ENCODE measurements around the gene DIS3L2. TPM values are rescaled to one million over a fixed set of nuclear protein-coding genes. Genes with fewer than 3 reads are reported as not detected.
"Not testable (repeated sequence)": the region's sequence is repeated elsewhere in the genome, so short reads cannot be mapped to it uniquely, and the experiment has no call there.

Gene DIS3L2
- total RNA-seq, 1 donor from 2014 or later = 46.5 TPM

- intact Hi-C loops (cut with DNase I) = no loop called here
- ATAC-seq = peak; percentile 70
- DNase-seq (ENCODE audit: low spot score) = no peak
These were observed 67.1 kb downstream of the DIS3L2 start for GRCh38 chr2:232028631-232029030.

DNA sequence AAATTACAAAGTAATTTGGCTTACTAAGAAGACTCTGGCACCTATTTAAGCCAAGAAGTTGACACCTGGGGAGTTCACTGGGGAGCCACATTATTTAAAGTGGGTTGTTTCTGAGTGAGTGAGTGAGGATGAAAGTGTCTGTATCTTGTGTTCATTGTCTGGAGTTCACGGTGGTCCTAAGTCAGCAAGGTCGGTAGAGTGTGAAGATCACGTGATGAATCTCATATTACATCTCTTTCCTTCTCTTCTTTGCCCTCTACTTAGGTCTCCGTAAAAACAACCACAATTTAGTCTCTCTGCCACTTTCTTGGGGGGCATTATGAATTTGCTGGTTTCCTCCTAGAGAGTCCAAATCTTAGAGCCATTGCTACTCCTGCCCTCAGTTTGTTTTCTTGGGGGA lies 67.8 kb downstream of the DIS3L2 start:
- intact Hi-C loops (cut with DNase I) = no loop called here

DNA sequence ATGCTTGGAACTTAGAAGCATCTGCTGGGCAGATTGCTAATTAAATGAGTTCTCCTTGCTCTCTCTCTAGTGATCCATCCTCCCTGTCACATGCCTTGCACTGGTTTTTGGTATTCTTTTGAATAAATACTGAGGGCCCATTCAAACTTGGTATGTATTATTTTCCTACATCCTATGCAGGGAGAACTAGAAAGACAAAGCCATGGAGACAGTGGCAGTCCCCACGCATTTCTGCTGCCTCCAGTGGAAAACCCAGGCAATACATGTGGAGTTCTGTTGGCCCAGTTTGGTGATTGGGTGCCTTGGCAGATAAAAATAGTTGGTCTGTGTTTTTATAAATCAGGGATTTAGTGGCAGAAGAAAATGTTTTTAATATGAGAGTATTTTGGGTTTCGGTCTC lies 68.7 kb downstream of the DIS3L2 start:
- intact Hi-C loops (cut with DNase I) = no loop called here
- ATAC-seq (no peak), DNase-seq (ENCODE audit: low spot score) (no peak)

More for the DNA sequence above, 67.8 kb downstream of the DIS3L2 start:
- DNase-seq (ENCODE audit: low spot score) (no peak), ATAC-seq (no peak)

DNA sequence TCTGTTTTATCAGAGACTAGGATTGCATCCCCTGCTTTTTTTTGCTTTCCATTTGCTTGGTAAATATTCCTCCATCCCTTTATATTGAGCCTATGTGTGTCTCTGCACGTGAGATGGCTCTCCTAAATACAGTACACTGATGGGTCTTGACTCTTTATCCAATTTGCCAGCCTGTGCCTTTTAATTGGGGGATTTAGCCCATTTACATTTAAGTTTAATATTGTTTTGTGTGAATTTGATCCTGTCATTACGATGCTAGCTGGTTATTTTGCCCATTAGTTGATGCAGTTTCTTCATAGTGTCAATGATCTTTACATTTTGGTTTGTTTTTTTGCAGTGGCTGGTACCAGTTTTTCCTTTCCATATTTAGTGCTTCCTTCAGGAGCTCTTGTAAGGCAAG lies 73.8 kb downstream of the DIS3L2 start:
- DNase-seq (ENCODE audit: low spot score); ATAC-seq; intact Hi-C loops (cut with DNase I): not testable (repeated sequence)

DNA sequence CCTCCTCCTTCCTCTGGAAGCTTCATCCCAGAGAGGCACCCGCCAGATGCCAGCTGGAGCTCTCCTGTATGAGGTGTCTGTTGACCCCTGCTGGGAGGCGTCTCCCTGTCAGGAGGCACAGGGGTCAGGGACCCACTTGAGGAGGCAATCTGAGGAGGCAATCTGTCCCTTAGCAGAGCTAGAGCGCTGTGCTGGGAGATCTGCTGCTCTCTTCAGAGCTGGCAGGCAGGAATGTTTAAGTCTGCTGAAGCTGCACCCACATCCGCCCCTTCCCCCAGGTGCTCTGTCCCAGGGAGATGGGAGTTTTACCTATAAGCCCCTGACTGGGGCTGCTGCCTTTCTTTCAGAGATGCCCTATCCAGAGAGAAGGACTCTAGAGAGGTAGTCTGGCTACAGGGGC lies 75.4 kb downstream of the DIS3L2 start:
- intact Hi-C loops (cut with DNase I); DNase-seq (ENCODE audit: low spot score); ATAC-seq: not testable (repeated sequence)

GRCh38 chr2:232038251-232038880 lies 76.9 kb downstream of the DIS3L2 start:
- DNase-seq (ENCODE audit: low spot score) (no peak), ATAC-seq (no peak)
- intact Hi-C loops (cut with DNase I) = no loop called here

DNA sequence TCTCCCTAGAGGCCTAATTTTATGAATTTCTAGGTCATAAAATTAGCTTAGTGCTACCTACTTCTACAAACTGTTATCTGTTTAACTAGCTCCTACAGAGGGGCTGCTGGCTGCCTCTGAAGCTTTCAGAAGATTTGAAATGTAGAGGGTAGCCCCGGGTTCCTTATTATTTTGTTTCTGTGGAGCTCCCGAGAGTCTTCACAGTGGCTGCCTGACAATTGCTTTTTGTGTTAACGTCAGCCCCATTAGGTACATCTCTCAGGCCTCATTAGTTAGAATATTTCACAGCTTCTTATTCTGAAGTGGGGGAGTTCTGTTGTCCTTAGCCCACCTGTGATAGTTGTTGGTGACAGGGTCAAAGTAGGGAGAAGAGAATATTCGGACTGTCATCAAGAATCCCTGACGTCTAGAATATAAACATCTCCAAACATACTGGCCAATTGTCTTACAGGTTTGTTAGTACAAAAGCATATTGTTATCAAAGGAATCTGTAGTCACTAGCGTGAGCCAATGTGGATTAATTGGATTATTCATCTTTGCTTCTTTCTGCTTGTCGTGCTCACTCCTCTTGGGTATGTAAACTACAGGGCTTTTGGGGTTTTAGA lies 77.5 kb downstream of the DIS3L2 start:
- DNase-seq (ENCODE audit: low spot score) = no peak
- peak; percentile 45 for ATAC-seq

DNA sequence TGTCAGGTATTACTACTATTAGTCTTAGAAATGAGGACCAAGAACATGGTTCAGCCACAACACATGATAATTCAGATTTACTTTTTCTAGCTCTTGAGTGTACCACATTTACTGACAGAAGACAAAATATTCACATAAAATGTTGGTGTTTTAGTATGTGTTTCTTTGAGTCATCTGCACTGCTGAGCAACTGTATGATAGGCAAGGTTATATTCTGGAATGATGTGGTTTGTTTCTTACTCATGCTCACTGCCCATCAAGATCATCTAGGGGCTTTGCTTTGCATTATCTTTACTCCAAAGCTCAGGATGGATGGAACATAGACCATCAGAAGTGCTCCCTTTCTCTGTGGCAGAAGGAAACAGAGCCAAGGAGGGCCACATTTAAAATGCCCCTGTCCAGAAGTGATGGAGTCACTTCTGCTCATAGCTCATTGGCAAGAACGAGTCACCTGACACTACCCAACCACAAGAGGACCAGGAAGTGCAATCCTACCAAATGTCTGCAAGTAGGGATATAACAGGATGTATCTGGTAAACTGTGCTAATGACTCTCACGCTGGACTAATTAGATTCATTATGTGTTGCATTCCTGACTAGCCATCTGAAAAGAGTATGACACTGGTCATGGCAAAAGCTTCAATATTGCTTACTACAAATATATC lies 81.5 kb downstream of the DIS3L2 start:
- intact Hi-C loops (cut with DNase I) = no loop called here
- ATAC-seq (no peak), DNase-seq (ENCODE audit: low spot score) (no peak)

More for the DNA sequence above, 77.5 kb downstream of the DIS3L2 start:
- intact Hi-C loops (cut with DNase I) = no loop called here

DNA sequence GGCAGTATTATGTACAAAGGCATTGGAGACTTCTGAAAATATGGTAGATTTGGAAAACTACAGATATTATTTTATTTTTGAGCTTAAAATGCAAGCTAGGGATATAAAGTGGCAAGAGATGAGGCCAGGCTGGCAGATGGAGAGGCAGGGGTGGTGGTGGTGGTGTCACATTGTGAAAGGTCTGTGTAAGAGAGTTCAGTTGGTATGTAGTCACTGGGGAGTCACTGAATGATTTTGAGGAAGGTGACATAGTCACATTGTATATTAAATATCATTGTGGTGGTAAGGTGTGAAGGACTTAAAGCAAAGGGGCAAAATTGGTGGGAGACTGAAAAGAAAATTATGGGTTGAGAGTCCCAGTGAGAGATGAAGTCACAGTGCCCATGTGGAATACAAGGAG lies 82.5 kb downstream of the DIS3L2 start:
- intact Hi-C loops (cut with DNase I) = no loop called here
- DNase-seq (ENCODE audit: low spot score) = no peak

DNA sequence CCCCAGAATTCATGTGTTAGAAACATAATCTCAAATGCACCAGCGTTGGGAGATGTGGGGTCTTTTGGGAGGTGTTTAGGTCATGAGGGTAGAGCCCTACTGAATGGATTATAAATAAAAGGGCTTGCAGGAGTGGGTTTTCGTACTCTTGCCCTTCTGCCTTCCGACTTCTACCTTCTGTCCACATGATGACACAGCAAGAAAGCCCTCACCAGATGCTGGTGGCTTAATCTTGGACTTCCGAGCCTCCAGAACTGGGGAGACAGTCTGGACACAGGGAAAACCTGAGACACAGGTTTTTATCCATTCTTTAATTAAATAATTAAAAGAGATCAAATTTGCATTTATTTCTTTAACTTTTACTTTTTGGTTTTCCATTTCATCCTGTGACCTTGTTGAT lies 87.8 kb downstream of the DIS3L2 start:
- intact Hi-C loops (cut with DNase I) = no loop called here
- no peak for DNase-seq (ENCODE audit: low spot score)
- no peak for ATAC-seq

More for the DNA sequence above, 82.5 kb downstream of the DIS3L2 start:
- ATAC-seq = no peak

DNA sequence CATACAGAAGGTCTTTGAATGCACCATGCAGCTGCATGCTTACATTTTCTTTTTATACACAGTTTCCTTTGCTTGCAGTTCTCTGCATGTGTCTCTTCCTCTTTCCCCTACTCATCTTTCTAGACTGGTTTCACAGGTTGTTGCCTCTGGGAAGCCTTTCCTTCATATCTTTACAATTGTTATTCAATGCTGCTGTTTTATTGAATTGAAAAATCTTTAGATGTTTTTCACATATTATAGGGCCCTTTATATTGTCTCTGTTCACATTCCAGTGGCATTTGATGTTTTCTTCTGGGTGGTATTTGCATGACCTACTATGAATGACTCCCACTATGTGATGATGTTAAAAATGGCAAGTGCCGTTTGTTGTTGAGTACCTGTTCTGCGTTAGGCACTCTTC lies 91.1 kb downstream of the DIS3L2 start:
- ATAC-seq = no peak
- intact Hi-C loops (cut with DNase I) = no loop called here
- no peak for DNase-seq (ENCODE audit: low spot score)

DNA sequence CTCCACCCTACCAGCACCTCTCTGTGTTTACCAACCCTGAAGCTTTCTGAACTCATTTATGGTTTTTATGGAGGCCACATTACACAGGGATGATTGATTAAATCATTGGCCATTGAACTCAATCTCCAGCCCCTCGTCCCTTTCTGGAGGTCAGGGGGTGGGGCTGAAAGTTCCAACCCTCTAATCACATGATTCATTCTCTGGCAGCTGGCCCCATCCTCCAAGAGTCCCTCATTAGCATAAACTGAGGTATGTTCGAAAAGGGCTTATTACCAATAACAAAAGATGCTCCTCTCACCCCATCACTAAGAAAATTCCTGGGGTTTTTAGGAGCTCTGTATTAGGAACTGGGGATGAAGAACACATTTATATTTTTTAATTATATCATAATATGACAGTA lies 92.3 kb downstream of the DIS3L2 start:
- ATAC-seq (no peak), DNase-seq (ENCODE audit: low spot score) (no peak)
- intact Hi-C loops (cut with DNase I) = no loop called here

- no peak for ATAC-seq
- intact Hi-C loops (cut with DNase I) = no loop called here
- no peak for DNase-seq (ENCODE audit: low spot score)
These were observed 96.8 kb downstream of the DIS3L2 start for GRCh38 chr2:232058063-232058877.

DNA sequence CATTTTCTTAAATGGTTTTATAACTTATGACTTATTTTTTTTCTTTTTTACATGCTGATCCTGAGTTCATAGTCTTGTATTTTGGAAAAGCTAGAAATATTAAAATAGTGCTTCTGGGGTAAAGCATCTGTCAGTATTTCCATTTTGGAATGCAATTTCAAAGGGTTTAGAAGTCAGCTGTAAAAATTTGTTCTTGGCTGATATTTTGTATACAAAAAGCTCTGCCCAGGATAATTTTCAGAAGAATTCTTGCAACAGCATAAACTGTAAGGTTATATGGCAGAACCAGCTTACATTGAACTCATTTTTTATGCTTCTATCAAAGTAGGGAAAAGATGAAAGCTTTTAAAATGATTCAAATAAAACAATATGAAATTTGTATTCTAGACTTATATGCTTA lies 97.4 kb downstream of the DIS3L2 start:
- no peak for DNase-seq (ENCODE audit: low spot score)
- no peak for ATAC-seq
- intact Hi-C loops (cut with DNase I) = no loop called here

DNA sequence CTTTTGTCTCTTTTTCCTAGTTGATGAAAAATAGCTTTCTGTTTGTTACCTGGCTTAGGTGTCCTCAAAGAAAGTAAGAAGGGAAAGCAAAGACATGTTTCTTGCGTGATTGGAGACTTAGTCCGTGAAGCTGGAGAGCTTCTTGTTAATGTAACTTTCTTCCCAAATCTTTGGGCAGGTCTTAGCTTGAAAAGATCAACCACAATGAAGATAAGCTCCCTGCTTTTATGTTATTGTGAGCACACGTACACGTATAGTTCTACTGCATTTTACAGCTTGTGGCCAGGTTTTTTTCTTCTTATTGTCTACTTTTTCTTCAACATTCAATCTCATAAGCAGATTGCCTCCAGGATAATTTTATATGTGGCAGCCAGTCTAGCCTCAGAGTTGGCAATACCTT lies 99.8 kb downstream of the DIS3L2 start:
- intact Hi-C loops (cut with DNase I) = no loop called here
- DNase-seq (ENCODE audit: low spot score) (no peak), ATAC-seq (no peak)

DNA sequence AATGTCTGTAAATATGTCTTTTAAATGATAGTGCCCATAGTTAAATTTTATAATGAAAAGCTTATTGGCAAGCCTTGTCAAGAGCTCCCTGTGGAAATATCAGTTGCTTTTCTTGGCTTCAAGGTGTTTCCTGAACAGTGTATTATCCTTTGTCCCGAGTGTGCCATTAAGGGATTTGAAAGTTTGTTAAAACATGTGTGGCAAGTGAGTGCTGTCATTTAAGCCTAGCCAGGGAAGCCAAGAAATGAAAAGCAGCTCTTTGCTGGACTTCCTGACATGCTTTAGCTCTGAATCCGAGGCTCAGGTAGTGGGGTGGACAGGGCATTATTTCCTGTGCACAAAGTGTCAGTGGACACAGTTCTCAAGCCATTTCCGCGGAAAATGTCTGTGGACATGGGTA lies 111.5 kb downstream of the DIS3L2 start:
- DNase-seq (ENCODE audit: low spot score) (no peak), ATAC-seq (no peak)
- intact Hi-C loops (cut with DNase I) = no loop called here

DNA sequence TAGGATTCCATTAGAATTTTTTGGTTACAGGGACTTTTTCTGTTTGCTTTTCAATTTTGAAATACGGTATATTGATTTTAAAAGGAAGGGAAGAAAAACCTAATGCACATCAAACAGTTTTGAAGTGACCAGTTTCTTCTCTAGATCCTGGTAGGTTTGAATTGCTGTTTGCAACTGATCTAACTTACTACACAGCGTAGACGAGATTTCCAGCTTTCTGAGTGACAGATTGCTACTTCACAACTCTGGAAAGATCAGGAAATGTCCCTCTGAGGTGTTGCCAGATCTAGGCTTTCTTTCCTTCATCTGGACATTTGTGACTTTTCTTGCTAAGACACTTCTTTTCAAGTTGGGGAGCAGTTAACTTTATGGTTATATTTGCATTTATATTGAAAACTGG lies 112.2 kb downstream of the DIS3L2 start:
- intact Hi-C loops (cut with DNase I) = no loop called here
- ATAC-seq (no peak), DNase-seq (ENCODE audit: low spot score) (no peak)

- DNase-seq (ENCODE audit: low spot score) = no peak
- intact Hi-C loops (cut with DNase I) = no loop called here
- ATAC-seq = no peak
These were observed 113.6 kb downstream of the DIS3L2 start for GRCh38 chr2:232075080-232075479.

- intact Hi-C loops (cut with DNase I) = no loop called here
- ATAC-seq (no peak), DNase-seq (ENCODE audit: low spot score) (no peak)
These were observed 114.3 kb downstream of the DIS3L2 start for GRCh38 chr2:232075859-232076258.

DNA sequence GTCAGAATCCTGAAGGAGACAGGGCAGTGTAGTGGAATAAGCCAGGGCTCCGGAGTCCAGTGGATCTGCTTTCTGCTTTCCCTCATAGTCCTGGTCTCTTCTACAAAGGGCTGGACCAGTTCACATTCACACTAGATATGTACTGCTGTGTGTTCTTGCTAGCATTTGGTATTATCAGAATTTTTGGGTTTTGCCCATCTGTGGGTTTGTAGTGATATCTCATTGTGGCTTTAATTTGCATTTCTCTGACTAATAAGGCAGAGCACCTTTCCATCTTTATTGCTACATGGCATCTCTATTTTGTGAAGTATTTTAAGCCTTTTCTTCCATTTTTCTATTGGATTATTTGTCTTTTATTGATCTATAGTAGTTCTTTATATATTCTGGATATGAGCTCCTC lies 114.8 kb downstream of the DIS3L2 start:
- intact Hi-C loops (cut with DNase I) = no loop called here
- ATAC-seq = no peak
- DNase-seq (ENCODE audit: low spot score) = no peak
